Activated T-cell treated with anti-CD3 and anti-CD28 coated beads for 1 hour (primary cell): ENCODE results near the gene INTS2.
"Not testable (repeated sequence)": the region's sequence is repeated elsewhere in the genome, so short reads cannot be mapped to it uniquely, and the experiment has no call there.

Experiments used
- DNase-seq: peaks from one replicate; pipeline ENCODE4 v3.0.0-alpha.2; 2020; ENCODE audit warnings: low read depth

Gene INTS2

GRCh38 chr17:61887733-61888132 lies 40.0 kb downstream of the INTS2 start:
- not testable (repeated sequence) for DNase-seq

- not testable (repeated sequence) for DNase-seq
These were observed 41.9 kb downstream of the INTS2 start for GRCh38 chr17:61885865-61886264.

GRCh38 chr17:61884864-61885263 lies 42.9 kb downstream of the INTS2 start:
- DNase-seq: no peak

- no peak for DNase-seq
These were observed 47.1 kb downstream of the INTS2 start for GRCh38 chr17:61880589-61881102.

- DNase-seq: no peak
These were observed 48.7 kb downstream of the INTS2 start for GRCh38 chr17:61878984-61879612.

- DNase-seq: no peak
These were observed 49.3 kb downstream of the INTS2 start for GRCh38 chr17:61878520-61878919.

GRCh38 chr17:61877837-61878236 lies 49.9 kb downstream of the INTS2 start:
- no peak for DNase-seq

GRCh38 chr17:61875804-61876203 lies 52.0 kb downstream of the INTS2 start:
- no peak for DNase-seq

GRCh38 chr17:61875285-61875684 lies 52.5 kb downstream of the INTS2 start:
- no peak for DNase-seq

- no peak for DNase-seq
These were observed 53.7 kb downstream of the INTS2 start for GRCh38 chr17:61874075-61874474.

- DNase-seq: no peak
These were observed 55.7 kb downstream of the INTS2 start for GRCh38 chr17:61872099-61872498.

- DNase-seq: no peak
These were observed 58.6 kb downstream of the INTS2 start for GRCh38 chr17:61869138-61869537.

- no peak for DNase-seq
These were observed 59.7 kb downstream of the INTS2 start for GRCh38 chr17:61868074-61868473.

- no peak for DNase-seq
These were observed 60.7 kb downstream of the INTS2 start for GRCh38 chr17:61867033-61867432.

- no peak for DNase-seq
These were observed 64.0 kb downstream of the INTS2 start for GRCh38 chr17:61863801-61864126.

- peak; percentile 78 for DNase-seq
These were observed 64.6 kb downstream of the INTS2 start, which contains the start of gene BRIP1 for GRCh38 chr17:61862975-61863800. Gene BRIP1 (minus strand): TSS chr17:61863528. CDS start chr17:61861539, 1,989 bp downstream.

- no peak for DNase-seq
These were observed 65.6 kb downstream of the INTS2 start for GRCh38 chr17:61862105-61862574.

- not testable (repeated sequence) for DNase-seq
These were observed 67.4 kb downstream of the INTS2 start for GRCh38 chr17:61860397-61860796.

GRCh38 chr17:61856035-61856434 lies 71.7 kb downstream of the INTS2 start:
- DNase-seq: no peak

GRCh38 chr17:61852857-61853256 lies 74.9 kb downstream of the INTS2 start:
- DNase-seq: no peak

- DNase-seq: no peak
These were observed 78.1 kb downstream of the INTS2 start for GRCh38 chr17:61849674-61850073.

GRCh38 chr17:61848896-61849295 lies 78.9 kb downstream of the INTS2 start:
- DNase-seq: no peak

GRCh38 chr17:61848247-61848646 lies 79.5 kb downstream of the INTS2 start:
- DNase-seq: no peak
